CD1c-positive myeloid dendritic cell (primary cell): ENCODE results near the gene FUS.
"Not testable (repeated sequence)": the region's sequence is repeated elsewhere in the genome, so short reads cannot be mapped to it uniquely, and the experiment has no call there.

Experiments used
- DNase-seq: peaks from one replicate; pipeline ENCODE4 v3.0.0-alpha.2; 2016; ENCODE audit errors: extremely low spot score

FUS gene

DNA sequence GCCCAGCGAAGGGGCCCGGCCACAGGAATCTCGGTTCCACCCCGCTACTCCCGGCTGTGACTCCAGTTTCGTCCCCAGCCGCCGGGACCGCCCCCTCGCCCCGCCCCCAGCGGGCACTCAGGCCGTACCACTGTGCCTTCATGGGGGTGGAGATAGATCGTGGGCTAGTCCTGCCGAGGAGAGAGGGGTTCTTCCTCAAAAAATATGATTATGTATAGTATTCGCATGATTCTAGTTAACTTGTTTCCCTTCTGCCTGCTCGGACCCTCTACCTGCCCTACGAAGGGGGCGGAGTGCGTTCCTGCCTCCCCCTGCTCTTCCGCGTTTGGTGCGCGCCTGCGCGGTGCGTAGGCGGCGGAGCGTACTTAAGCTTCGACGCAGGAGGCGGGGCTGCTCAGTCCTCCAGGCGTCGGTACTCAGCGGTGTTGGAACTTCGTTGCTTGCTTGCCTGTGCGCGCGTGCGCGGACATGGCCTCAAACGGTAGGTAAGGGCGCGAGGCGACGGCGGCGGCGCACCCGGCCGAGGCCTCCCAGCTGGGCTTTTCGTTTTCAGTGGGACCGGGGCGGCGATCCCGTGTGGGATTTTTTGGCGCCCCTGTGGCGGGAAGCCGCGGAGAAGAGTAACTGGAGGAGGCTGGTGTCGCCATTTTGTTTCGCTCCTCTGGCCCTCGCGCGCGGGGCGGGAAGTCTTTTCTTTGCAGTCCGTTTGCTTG is at the start of gene FUS:
Gene FUS, plus strand, starts transcription at position 393 of the 713 bp plus-strand sequence. Its CDS starts 76 bp downstream, at position 469.
- DNase-seq, result peak; percentile 96

DNA sequence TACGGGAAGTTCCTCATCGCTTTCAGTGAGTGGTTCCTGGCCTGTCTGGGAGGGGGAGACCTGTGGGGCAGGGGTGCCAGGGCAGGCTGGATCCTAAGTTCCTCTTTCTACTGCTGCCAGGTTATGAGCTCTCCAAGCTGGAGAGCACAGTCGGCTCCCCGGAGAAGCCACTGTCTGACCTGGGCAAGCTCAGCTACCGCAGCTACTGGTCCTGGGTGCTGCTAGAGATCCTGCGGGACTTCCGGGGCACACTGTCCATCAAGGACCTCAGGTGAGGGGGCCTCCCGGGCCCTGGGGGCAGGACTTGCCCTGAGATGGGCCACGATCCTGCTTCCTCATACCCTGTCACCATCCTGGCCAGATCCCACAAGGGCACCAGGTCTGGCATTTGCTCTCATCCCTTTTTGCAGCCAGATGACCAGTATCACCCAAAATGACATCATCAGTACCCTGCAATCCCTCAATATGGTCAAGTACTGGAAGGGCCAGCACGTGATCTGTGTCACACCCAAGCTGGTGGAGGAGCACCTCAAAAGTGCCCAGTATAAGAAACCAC is 49.5 kb upstream of the FUS start:
- DNase-seq, result peak; percentile 74

DNA sequence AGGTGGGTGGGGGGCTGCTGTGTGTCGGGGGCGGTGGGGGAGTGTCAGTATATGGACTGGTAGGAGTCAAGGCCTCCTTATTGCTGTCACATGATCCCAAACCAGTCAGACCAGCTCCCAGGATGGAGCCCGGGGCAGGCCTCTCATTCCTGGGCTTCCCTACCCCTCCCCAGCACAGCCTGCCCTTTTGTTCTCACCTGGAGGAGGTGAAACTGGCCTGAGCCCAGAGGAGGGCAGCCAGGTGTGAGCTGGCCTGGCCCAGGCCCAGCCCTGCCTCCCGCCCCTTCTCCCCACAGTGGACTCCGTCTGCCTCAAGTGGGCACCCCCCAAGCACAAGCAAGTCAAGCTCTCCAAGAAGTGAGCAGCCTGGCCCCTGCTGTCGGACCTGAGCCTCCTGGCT is 49.0 kb upstream of the FUS start:
- no peak for DNase-seq

DNA sequence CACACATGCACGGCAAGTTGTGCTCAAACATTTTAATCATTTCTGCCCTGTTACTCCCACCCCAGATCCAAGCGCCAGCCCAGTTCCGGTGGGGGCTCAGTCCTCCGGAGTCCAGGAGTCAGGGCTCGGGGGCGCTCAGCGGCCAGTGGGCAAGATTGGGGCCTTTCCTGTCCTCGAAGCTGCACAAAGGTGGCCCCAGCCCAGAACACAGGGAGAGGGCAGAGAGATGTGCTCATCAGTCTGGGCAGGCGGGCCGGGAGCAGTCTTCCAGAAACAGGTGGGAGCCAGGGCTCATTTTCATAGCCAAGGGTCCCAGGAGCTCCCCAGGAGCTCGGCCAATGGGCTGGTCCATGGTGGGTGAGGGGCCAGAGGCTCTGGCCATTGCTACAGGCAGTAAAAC is 48.5 kb upstream of the FUS start:
- no peak for DNase-seq

DNA sequence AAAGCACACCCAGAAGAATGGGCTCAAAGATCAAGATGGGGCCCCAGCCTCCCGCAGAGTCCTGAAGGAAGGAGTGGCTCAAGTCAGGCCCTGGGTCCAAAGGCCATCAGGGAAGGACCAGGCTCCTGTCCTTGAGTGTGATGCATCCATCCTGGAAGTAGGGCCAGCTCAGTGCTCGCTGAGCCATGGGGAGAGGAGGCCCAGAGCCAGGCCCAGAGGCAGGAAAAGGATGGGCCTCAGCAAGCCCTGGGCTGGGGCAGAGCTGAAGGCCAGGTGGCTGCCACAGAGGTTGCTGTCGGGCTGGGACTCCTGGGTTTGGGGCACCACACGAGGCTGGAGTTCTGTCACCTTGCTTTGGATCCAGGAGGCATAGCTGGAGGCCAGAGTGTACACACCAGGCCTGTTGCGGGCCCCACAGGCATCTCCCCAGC is 48.1 kb upstream of the FUS start:
- DNase-seq, result no peak

DNA sequence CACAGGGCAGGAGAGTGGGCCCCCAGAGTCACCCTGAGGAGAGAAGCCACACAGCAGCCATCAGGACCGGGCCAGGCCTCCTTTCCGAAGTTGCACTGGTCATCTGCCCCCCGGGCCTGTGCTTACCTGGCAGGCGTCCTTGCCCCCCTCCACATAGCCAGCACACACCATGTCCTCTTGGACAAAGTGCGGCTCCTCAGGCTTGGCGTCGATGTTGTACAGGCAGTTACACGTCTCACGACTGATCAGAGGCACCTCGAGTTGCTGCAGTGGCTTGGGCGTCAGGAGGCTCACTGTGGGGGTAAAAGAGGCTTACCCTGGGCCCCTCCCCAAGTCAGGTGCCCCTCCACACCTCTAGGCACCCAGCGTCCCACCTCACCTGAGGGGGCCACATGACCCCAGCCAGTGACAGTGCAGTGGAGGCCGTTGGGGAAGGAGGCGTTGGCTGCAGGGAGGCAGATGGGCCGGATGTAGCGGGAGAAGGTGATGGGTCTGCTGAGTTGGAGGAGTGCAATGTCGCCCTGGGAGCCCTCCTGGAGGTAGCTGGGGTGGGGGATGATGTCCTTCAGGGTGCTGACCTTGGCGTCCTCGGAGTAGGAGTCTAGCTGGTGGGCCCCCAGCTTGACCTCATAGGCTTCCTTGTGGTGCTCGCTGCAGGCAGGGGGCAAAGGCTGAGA is 47.5 kb upstream of the FUS start:
- DNase-seq, result no peak

DNA sequence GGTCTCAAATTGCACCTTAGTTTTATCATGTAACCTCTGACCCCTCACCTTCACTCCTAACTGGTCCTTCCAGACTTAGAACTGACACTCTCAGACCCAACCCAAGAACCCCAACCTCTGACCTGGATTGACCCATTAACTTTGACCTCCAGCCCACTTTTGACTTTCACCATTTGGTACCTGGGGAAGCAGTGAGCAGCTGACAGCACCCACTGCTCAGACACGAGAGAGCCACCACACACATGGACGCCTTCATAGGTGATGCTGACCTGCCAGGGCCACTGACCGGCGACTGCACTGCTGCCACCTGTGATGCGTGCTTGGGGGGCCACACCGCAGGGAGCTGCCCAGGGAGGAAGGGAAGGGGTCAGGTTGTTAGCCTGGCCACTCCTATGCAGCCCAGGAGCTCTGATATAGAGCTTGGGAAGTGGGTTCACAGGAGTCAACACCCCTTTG is 46.9 kb upstream of the FUS start:
- DNase-seq, result no peak

DNA sequence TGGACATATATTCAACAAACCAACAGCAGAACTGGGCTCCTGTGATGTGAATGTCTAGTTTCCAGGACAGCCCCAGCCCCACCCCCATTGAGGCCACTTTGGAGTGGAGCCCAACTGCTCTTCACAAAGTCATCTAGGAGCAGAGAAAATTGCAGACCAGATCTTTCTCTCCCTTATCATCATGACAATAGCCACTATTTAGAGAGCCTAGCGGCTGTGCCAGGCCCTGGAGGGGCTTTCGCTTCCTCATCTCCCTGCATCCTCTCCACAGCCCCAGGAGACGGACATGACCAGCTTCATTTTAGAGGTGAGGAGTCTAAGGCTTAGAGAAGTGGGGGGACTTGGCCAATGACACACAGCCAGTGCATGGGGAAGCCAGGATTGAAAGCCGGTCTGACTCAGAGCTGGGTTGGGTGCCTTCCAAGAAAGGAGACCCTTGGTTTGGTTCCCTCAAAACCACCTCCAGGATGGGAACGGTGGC is 45.8 kb upstream of the FUS start:
- DNase-seq, result peak; percentile 83

DNA sequence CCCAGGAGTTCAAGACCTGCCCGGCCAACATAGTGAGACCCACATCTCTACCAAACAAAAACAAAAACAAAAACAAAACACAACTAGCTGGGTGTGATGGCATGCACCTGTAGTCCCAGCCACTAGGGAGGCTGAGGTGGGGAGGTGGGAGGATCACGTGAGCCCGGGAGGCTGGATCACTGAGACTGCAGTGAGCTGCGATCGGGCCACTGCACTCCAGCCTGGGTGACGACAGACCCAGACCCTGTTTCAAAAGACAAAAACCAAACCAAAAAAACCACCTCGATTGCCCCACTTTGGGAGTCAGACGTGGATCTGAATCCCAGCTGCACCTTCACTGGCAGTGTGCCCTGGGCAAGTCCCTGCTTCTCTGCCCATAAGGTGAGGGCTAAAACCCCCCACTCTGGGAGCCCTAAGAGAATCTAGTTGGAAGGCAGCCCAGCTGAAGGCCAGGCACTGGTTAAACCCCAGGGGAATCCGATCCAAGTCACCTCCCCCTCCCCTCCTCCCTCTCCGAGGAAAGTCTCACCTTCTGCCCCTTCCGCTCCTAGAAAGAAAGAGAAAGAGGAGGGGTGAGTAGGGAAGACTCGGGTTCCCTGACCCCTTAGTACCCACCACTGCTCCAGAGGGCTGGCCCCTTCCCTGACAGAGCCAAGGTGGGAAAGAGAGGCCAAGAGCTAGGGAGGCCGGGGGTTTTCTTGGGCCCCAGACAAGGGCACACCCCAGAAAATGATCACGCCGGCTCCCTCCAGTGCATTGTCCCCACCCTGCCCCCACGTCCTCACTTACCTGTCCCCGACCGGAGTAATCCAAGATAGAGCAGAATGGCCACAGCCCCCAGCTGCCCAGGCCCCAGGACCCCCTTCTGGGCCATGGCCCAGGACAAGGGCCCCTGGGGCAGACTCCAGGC is 45.1 kb upstream of the FUS start:
- peak; percentile 36 for DNase-seq

DNA sequence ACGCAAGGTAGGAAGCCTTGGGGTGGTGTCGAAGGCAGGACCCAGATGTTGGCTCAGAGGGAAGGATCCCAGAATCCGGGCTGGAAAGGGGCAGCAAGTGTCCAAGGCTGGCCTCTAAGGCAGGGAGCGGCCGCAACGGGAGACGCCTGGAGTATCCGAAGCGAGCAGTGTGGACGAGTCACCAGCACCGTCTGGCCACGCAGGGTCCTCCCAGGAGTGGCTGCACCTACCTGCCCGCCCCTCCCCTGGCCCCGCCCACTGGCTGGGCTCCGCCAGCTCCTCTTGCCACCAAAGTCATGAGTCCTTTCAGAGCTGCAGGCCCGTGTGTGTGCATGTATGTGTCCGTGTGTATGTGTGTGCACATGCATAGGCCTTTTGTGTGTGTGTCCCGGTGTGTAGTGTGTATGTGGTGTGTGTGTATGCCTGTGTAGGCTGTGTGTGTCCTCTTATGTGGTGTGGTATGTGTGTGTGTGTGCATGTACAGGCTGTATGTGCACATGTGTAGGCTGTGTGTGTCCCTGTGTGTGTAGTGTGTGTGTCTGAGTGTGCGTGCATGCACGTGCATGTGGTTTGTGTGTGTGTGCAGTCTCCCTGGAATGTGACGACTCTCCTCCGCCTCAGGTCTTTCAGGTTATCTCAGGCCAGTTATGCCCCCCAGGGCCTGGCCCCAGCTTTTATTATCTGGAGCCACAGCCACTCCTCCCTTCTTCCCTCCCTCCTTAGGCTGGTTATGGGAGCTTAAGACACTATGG is 44.2 kb upstream of the FUS start, which contains the start of gene PRSS8:
Gene PRSS8, minus strand, starts transcription at position 193 of the 752 bp plus-strand sequence. CDS start 229 bp downstream, outside the sequence.
- no peak for DNase-seq

DNA sequence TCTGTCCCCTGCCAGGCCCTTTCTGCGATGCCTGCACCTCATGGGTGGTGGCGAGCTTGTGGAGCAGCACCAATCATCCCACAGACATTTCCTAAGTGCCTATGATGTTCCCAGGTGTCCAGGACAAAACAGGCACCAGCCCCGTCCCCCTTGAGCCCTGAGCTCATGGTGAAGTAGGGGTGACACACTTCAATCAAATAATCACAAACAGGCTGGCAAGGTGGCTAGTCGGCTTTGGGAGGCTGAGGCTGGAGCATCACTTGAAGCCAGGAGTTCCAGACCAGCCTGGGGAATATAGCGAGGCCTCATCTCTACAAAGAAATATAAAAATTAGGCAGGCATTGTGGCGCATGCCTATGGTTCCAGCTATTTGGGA is 43.7 kb upstream of the FUS start:
- no peak for DNase-seq

DNA sequence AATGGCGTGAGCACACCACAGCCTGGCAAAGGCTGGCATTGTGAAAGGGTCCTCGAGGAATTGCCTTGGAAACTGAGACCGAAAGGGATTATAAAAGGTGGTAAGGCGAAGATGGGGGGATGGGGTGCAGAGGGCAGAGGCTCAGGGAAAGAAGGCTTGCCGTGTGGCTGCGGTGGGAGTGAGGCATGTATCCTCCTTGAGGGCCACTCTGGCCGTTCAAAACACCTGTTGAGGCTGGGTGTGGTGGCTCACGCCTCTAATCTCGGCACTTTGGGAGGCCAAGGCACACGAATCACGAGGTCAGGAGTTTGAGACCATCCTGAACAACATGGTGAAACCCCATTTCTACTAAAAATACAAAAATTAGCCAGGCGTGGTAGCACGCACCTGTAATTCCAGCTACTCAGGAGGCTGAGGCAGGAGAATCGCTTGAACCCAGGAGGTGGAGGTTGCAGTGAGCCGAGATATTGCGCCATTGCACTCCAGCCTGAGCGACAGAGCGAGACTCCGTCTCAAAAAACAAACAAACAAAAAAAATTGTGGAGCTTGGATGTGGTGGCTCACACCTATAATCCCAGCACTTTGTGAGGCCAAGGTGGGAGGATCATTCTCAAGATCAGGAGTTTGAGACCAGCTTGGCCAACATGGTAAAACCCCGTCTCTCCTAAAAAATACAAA is 43.0 kb upstream of the FUS start:
- not testable (repeated sequence) for DNase-seq

DNA sequence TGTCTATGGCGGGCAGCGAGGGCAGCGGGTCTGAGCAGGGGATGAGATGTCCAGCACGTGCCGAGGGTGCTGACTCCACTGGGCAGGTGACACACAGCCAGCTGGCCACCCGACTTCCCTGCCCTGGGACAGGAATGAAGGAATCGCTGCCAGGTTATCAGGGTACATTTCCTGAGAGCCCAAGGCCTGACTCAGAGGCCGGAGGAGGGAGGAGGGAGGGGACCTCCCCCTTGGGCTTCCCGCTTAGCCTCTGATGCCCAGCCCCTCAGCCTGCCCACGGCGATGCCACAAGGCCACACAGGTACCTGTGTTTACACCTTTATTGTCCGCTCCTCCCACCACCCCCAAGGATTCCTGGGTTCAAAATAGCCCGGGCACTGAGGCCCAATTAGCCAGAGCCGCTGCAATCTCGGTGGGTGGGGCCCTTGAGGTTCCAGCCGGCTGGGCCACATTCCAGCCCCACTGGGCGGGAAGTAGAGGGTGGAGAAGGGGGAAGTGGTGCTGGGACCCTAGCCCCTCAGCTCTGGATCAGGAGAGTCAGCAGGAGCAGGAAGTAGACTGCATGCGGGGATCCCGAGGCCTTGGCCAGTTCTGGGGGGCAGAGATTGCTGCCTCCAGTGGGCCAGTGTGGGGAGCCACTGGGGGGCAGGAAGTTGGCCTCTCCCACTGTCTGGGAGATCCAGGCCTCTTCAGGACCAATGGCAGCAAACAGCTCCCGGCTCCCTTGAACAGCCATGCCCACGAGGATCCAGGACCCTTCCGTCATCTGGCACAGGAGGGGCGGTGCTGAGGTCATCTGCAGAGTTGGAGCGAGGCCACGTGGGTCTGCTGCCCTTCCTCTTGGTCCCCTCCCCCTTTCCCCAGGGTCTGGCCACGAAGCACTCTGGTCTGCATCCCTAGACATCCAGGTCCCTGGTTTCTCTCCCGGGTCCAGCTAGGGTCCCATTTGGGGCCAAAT is 41.0 kb upstream of the FUS start:
- no peak for DNase-seq

DNA sequence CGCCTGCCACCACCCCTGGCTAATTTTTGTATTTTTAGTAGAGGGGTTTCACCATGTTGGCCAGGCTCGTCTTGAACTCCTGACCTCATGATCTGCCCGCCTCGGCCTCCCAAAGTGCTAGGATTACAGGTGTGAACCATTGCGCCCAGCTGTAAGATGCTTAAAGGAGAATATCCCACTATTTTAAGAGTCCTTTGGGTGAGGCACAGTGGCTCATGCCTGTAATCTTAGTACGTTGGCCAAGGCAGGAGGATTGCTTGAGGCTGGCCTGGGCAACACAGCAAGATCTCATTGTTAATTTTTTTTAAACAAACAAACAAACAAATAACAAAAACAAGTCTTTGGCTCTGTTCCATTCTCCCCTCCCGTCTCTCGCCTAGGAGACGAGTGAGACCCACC is 38.9 kb upstream of the FUS start:
- DNase-seq, result not testable (repeated sequence)

DNA sequence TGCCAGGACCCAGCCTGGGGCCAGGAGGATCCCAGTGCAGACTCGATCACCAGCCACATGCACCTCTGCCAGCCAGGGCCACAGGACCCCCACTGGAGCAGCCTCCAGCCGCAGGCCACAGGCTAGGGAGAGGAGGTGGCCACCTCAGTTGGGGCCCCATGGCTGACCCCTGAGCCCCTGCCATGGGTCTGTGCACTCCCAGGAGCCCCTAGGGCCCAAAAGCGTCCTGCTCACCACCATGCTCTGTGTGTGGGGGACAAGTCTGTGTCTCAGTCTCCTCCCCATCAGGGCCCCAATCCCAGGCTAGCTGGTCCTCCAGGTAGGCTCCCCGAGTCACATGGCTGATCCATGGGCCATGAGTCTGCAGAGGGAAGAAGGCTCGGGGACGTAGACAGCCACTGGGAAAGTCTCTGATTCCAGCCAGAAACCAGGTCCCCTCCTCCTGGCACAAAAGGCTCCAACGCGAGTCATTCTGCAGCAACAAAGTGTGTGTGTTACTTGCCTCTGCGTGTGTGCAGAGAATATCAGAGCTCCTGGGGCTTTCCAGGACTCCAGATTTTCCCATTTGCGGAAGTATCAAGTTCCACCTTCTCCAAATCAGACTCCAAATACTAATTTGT is 38.3 kb upstream of the FUS start:
- DNase-seq, result no peak

DNA sequence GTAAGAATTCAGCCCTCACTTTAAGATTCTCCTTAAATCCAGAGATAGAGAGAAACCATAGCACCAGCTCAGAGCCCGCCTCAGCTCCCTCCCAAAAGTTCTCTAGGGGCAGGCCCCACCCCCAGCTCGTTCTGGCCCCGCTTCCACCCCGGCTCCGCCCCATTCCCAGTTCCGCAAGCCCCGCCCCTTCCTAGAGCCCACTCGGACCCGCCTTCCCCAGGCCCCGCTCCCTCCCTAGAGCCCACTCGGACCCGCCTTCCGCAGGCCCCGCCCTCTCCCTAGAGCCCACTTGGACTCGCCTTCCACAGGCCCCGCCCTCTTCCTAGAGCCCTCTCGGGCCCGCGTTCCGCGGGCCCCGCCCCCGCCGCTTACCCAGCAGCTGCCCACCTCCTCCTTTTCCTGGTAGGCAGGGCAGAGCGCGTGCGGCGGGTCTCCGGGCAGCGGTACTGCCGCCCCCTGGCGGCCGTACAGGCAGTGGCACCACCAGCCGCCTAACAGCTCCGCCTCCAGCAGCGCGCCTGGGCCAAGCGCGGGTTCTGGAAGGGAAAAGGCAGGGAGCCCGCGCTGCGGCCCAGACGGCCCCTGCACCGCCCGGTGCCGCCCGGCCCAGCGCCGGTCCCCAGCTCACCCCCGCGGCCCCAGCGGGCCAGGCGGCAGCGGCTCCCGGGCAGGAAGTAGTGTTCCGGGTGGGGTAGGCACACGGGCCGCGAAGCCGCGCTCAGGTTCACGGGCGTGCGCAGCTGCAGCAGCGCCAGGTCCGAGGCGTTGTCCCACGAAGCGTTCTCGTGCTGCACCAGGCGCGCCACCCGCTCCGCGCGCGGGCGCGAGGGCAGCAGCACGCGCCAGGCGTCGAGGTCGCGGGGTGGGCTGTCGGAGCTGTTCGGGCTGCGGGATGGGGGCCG is 37.6 kb upstream of the FUS start:
- DNase-seq, result peak; percentile 98

DNA sequence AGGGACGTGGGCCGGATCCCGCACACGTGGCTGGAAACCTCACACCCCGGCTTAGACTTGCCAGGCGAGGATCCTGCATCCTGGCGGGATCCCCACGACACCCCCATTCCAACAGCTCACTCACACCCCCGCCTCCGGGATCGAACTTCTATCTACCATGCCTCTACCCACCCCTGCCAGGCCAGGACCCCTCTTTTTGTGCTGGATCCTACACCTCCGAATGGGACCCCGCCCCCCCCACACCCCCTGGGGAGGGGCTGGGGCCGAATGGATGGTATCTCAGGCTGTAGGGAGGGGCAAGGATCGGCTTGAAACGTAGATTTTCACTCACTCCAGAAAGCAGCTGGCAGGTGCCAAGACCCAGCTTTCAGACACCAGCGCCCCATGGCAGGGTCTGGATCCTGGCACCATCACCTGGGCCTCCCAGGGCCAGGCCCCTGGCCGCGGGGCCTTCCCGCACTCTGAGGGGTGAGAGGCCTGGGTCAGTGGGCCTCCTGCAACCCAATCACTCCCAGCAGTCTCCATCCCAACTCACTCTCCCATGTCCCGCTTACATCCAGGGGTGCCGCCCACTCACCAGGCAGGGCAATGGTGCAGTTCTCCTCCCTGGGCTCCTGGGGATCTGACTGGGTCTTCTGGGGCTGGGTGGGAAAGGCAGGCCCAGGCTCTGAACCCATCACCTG is 36.8 kb upstream of the FUS start:
- no peak for DNase-seq
